ENCODE measurements around the gene AMZ2.
"Not testable (repeated sequence)": the region's sequence is repeated elsewhere in the genome, so short reads cannot be mapped to it uniquely, and the experiment has no call there.

Gene AMZ2

GRCh38 chr17:68220786-68221185 is 27.1 kb upstream of the AMZ2 start:
- H3K9me3 ChIP-seq (ENCODE audit: control extremely low read depth in 1 of 5, control insufficient read depth in 4 of 5, insufficient read depth in 2 of 5, low read depth in 1 of 5, low read length in 4 of 5); CTCF ChIA-PET; H3K4me1 ChIP-seq (ENCODE audit: control extremely low read depth in 1 of 4, control insufficient read depth in 4 of 4, insufficient read depth in 4 of 4, low read length in 3 of 4); H3K27me3 ChIP-seq (replicated peaks in 2 of 5; ENCODE audit: control insufficient read depth in 4 of 5, insufficient read depth in 5 of 5, low read length in 4 of 5); H3K27ac ChIP-seq (ENCODE audit: insufficient read depth in 1 of 2, low read depth in 1 of 2, low read length in 2 of 2, poor library complexity in 1 of 2, severe bottlenecking in 2 of 2); DNase-seq; POLR2A ChIA-PET; H3K36me3 ChIP-seq (ENCODE audit: control insufficient read depth in 4 of 4, insufficient read depth in 4 of 4, low read length in 3 of 4); H3K4me3 ChIP-seq (ENCODE audit: control insufficient read depth in 1 of 7, extremely low read depth in 1 of 7, insufficient read depth in 4 of 7, low read depth in 2 of 7, low read length in 6 of 7): not testable (repeated sequence)
- 96% methylated on average over 9 of the region's 12 CpGs for WGBS (ENCODE audit: insufficient coverage)

GRCh38 chr17:68221786-68222185 is 26.1 kb upstream of the AMZ2 start:
- no peak for DNase-seq
- WGBS (ENCODE audit: insufficient coverage) = 96% methylated on average over 4 of the region's 4 CpGs
- ChIA-PET POLR2A (no interaction called here), CTCF (interaction anchor here (0.6 to 1.7 kb wide), 3 partner anchors 21 to 35 kb away, joined by 3 read pairs; no protein-coding TSS in a partner anchor)
- no peak overlapping the region for H3K4me3 ChIP-seq (ENCODE audit: control insufficient read depth in 1 of 7, extremely low read depth in 1 of 7, insufficient read depth in 4 of 7, low read depth in 2 of 7, low read length in 6 of 7)
- H3K27ac ChIP-seq (ENCODE audit: insufficient read depth in 1 of 2, low read depth in 1 of 2, low read length in 2 of 2, poor library complexity in 1 of 2, severe bottlenecking in 2 of 2) = no peak overlapping the region
- H3K36me3 ChIP-seq (ENCODE audit: control insufficient read depth in 4 of 4, insufficient read depth in 4 of 4, low read length in 3 of 4) = no peaks in the 10 kb centered on the region
- peaks cover 0 to 2% (median 0%) of the 10 kb centered on the region in 5 experiments for H3K9me3 ChIP-seq (ENCODE audit: control extremely low read depth in 1 of 5, control insufficient read depth in 4 of 5, insufficient read depth in 2 of 5, low read depth in 1 of 5, low read length in 4 of 5)
- no peaks in the 10 kb centered on the region for H3K27me3 ChIP-seq (replicated peaks in 2 of 5; ENCODE audit: control insufficient read depth in 4 of 5, insufficient read depth in 5 of 5, low read length in 4 of 5)
- no peaks in the 10 kb centered on the region for H3K4me1 ChIP-seq (ENCODE audit: control extremely low read depth in 1 of 4, control insufficient read depth in 4 of 4, insufficient read depth in 4 of 4, low read length in 3 of 4)

- Histone ChIP-seq H3K4me3 (ENCODE audit: control insufficient read depth in 1 of 7, extremely low read depth in 1 of 7, insufficient read depth in 4 of 7, low read depth in 2 of 7, low read length in 6 of 7) (no peak overlapping the region), H3K27ac (ENCODE audit: insufficient read depth in 1 of 2, low read depth in 1 of 2, low read length in 2 of 2, poor library complexity in 1 of 2, severe bottlenecking in 2 of 2) (no peak overlapping the region), H3K9me3 (ENCODE audit: control extremely low read depth in 1 of 5, control insufficient read depth in 4 of 5, insufficient read depth in 2 of 5, low read depth in 1 of 5, low read length in 4 of 5) (peaks cover 0 to 2% (median 0%) of the 10 kb centered on the region in 5 experiments), H3K4me1 (ENCODE audit: control extremely low read depth in 1 of 4, control insufficient read depth in 4 of 4, insufficient read depth in 4 of 4, low read length in 3 of 4) (no peaks in the 10 kb centered on the region), H3K36me3 (ENCODE audit: control insufficient read depth in 4 of 4, insufficient read depth in 4 of 4, low read length in 3 of 4) (no peaks in the 10 kb centered on the region), H3K27me3 (replicated peaks in 2 of 5; ENCODE audit: control insufficient read depth in 4 of 5, insufficient read depth in 5 of 5, low read length in 4 of 5) (no peaks in the 10 kb centered on the region)
- DNase-seq = no peak
- CTCF ChIA-PET = interaction anchor here (1.2 to 1.7 kb wide), 2 partner anchors 22 to 23 kb away, joined by 3 read pairs; no protein-coding TSS in a partner anchor
- POLR2A ChIA-PET = no interaction called here
- WGBS (ENCODE audit: insufficient coverage) = 84% methylated on average over 8 of the region's 8 CpGs
Observed at GRCh38 chr17:68222606-68223005, 25.2 kb upstream of the AMZ2 start.

GRCh38 chr17:68225055-68225454 is 22.8 kb upstream of the AMZ2 start:
- H3K4me1 ChIP-seq (ENCODE audit: control extremely low read depth in 1 of 4, control insufficient read depth in 4 of 4, insufficient read depth in 4 of 4, low read length in 3 of 4); H3K36me3 ChIP-seq (ENCODE audit: control insufficient read depth in 4 of 4, insufficient read depth in 4 of 4, low read length in 3 of 4); H3K4me3 ChIP-seq (ENCODE audit: control insufficient read depth in 1 of 7, extremely low read depth in 1 of 7, insufficient read depth in 4 of 7, low read depth in 2 of 7, low read length in 6 of 7); DNase-seq; H3K27ac ChIP-seq (ENCODE audit: insufficient read depth in 1 of 2, low read depth in 1 of 2, low read length in 2 of 2, poor library complexity in 1 of 2, severe bottlenecking in 2 of 2); H3K9me3 ChIP-seq (ENCODE audit: control extremely low read depth in 1 of 5, control insufficient read depth in 4 of 5, insufficient read depth in 2 of 5, low read depth in 1 of 5, low read length in 4 of 5); POLR2A ChIA-PET; H3K27me3 ChIP-seq (replicated peaks in 2 of 5; ENCODE audit: control insufficient read depth in 4 of 5, insufficient read depth in 5 of 5, low read length in 4 of 5): not testable (repeated sequence)
- 100% methylated on average over 3 of the region's 4 CpGs for WGBS (ENCODE audit: insufficient coverage)
- CTCF ChIA-PET = interaction anchor here (0.9 to 2.0 kb wide), 2 partner anchors 11 to 48 kb away, joined by 3 to 7 read pairs; no protein-coding TSS in a partner anchor

GRCh38 chr17:68228039-68228680 is 19.7 kb upstream of the AMZ2 start:
- POLR2A ChIA-PET = interaction anchor here (1.0 kb wide), 1 partner anchor 20 kb away, joined by 3 read pairs; the partner anchor contains the start of gene AMZ2
- H3K4me1 ChIP-seq (ENCODE audit: control extremely low read depth in 1 of 4, control insufficient read depth in 4 of 4, insufficient read depth in 4 of 4, low read length in 3 of 4); H3K36me3 ChIP-seq (ENCODE audit: control insufficient read depth in 4 of 4, insufficient read depth in 4 of 4, low read length in 3 of 4); H3K4me3 ChIP-seq (ENCODE audit: control insufficient read depth in 1 of 7, extremely low read depth in 1 of 7, insufficient read depth in 4 of 7, low read depth in 2 of 7, low read length in 6 of 7); H3K27me3 ChIP-seq (replicated peaks in 2 of 5; ENCODE audit: control insufficient read depth in 4 of 5, insufficient read depth in 5 of 5, low read length in 4 of 5); H3K9me3 ChIP-seq (ENCODE audit: control extremely low read depth in 1 of 5, control insufficient read depth in 4 of 5, insufficient read depth in 2 of 5, low read depth in 1 of 5, low read length in 4 of 5); H3K27ac ChIP-seq (ENCODE audit: insufficient read depth in 1 of 2, low read depth in 1 of 2, low read length in 2 of 2, poor library complexity in 1 of 2, severe bottlenecking in 2 of 2); DNase-seq: not testable (repeated sequence)
- CTCF ChIA-PET = interaction anchor here (1.0 kb wide), 1 partner anchor 10 kb away, joined by 3 read pairs; no protein-coding TSS in a partner anchor
- WGBS (ENCODE audit: insufficient coverage) = 67% methylated on average over 5 of the region's 9 CpGs

GRCh38 chr17:68228817-68229570 is 18.8 kb upstream of the AMZ2 start:
- Histone ChIP-seq H3K27ac (ENCODE audit: insufficient read depth in 1 of 2, low read depth in 1 of 2, low read length in 2 of 2, poor library complexity in 1 of 2, severe bottlenecking in 2 of 2) (no peak overlapping the region), H3K27me3 (replicated peaks in 2 of 5; ENCODE audit: control insufficient read depth in 4 of 5, insufficient read depth in 5 of 5, low read length in 4 of 5) (no peaks in the 10 kb centered on the region), H3K4me1 (ENCODE audit: control extremely low read depth in 1 of 4, control insufficient read depth in 4 of 4, insufficient read depth in 4 of 4, low read length in 3 of 4) (peaks cover 0 to 7% (median 4%) of the 10 kb centered on the region in 4 experiments), H3K4me3 (ENCODE audit: control insufficient read depth in 1 of 7, extremely low read depth in 1 of 7, insufficient read depth in 4 of 7, low read depth in 2 of 7, low read length in 6 of 7) (no peak overlapping the region), H3K9me3 (ENCODE audit: control extremely low read depth in 1 of 5, control insufficient read depth in 4 of 5, insufficient read depth in 2 of 5, low read depth in 1 of 5, low read length in 4 of 5) (no peaks in the 10 kb centered on the region), H3K36me3 (ENCODE audit: control insufficient read depth in 4 of 4, insufficient read depth in 4 of 4, low read length in 3 of 4) (no peaks in the 10 kb centered on the region)
- ChIA-PET CTCF (interaction anchor here (1.0 kb wide), 1 partner anchor 9 kb away, joined by 3 read pairs; no protein-coding TSS in a partner anchor), POLR2A (interaction anchor here (1.0 kb wide), 1 partner anchor 19 kb away, joined by 3 read pairs; the partner anchor contains the start of gene AMZ2)
- 75% methylated on average over 16 of the region's 17 CpGs for WGBS (ENCODE audit: insufficient coverage)
- no peak for DNase-seq

GRCh38 chr17:68229619-68230018 is 18.2 kb upstream of the AMZ2 start:
- Histone ChIP-seq H3K4me1 (ENCODE audit: control extremely low read depth in 1 of 4, control insufficient read depth in 4 of 4, insufficient read depth in 4 of 4, low read length in 3 of 4) (peaks cover 0 to 11% (median 6%) of the 10 kb centered on the region in 4 experiments), H3K9me3 (ENCODE audit: control extremely low read depth in 1 of 5, control insufficient read depth in 4 of 5, insufficient read depth in 2 of 5, low read depth in 1 of 5, low read length in 4 of 5) (no peaks in the 10 kb centered on the region), H3K4me3 (ENCODE audit: control insufficient read depth in 1 of 7, extremely low read depth in 1 of 7, insufficient read depth in 4 of 7, low read depth in 2 of 7, low read length in 6 of 7) (no peak overlapping the region), H3K27me3 (replicated peaks in 2 of 5; ENCODE audit: control insufficient read depth in 4 of 5, insufficient read depth in 5 of 5, low read length in 4 of 5) (no peaks in the 10 kb centered on the region), H3K36me3 (ENCODE audit: control insufficient read depth in 4 of 4, insufficient read depth in 4 of 4, low read length in 3 of 4) (no peaks in the 10 kb centered on the region), H3K27ac (ENCODE audit: insufficient read depth in 1 of 2, low read depth in 1 of 2, low read length in 2 of 2, poor library complexity in 1 of 2, severe bottlenecking in 2 of 2) (no peak overlapping the region)
- no peak for DNase-seq
- 92% methylated on average over 5 of the region's 8 CpGs for WGBS (ENCODE audit: insufficient coverage)
- ChIA-PET POLR2A (no interaction called here), CTCF (no interaction called here)

Data from common myeloid progenitor, CD34-positive (primary cell).